ENCODE data around the gene CHADL. TPM values are rescaled to one million over a fixed set of nuclear protein-coding genes. Genes with fewer than 3 reads are reported as not detected.
"Not testable (repeated sequence)": the region's sequence is repeated elsewhere in the genome, so short reads cannot be mapped to it uniquely, and the experiment has no call there.

The CHADL gene
- total RNA-seq, 2 experiments from 2014 or later: 0.23 TPM; not detected in 1

GRCh38 chr22:41261541-41262249, 21.0 kb upstream of the CHADL start:
- ATAC-seq (no peak), DNase-seq (no peak)
- H3K4me1 Mint-ChIP-seq (ENCODE audit: low read depth): peaks cover 6% of the 10 kb centered on the region
- TF ChIP-seq, protein P1, sequence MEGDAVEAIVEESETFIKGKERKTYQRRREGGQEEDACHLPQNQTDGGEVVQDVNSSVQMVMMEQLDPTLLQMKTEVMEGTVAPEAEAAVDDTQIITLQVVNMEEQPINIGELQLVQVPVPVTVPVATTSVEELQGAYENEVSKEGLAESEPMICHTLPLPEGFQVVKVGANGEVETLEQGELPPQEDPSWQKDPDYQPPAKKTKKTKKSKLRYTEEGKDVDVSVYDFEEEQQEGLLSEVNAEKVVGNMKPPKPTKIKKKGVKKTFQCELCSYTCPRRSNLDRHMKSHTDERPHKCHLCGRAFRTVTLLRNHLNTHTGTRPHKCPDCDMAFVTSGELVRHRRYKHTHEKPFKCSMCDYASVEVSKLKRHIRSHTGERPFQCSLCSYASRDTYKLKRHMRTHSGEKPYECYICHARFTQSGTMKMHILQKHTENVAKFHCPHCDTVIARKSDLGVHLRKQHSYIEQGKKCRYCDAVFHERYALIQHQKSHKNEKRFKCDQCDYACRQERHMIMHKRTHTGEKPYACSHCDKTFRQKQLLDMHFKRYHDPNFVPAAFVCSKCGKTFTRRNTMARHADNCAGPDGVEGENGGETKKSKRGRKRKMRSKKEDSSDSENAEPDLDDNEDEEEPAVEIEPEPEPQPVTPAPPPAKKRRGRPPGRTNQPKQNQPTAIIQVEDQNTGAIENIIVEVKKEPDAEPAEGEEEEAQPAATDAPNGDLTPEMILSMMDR (IDR thresholded peaks at IDR 0.05): no peak
- H3K27me3 Mint-ChIP-seq: no peaks in the 10 kb centered on the region
- no peak overlapping the region for H3K27ac Mint-ChIP-seq
- intact Hi-C loops (cut with micrococcal nuclease): no loop called here
- POLR2A ChIA-PET: interaction anchor here (0.6 to 1.5 kb wide), 4 partner anchors 9 to 24 kb away, joined by 3 to 5 read pairs (median 4); partner anchors contain the start of gene RANGAP1
- no peaks in the 10 kb centered on the region for H3K9me3 Mint-ChIP-seq
- H3K36me3 Mint-ChIP-seq (ENCODE audit: low read depth): peaks cover 55% of the 10 kb centered on the region
- CTCF ChIA-PET: interaction anchor here (1.2 to 1.3 kb wide), 2 partner anchors 24 to 40 kb away, joined by 3 to 8 read pairs; partner anchors contain the start of gene ZC3H7B
- H3K4me3 Mint-ChIP-seq: no peak overlapping the region

DNA sequence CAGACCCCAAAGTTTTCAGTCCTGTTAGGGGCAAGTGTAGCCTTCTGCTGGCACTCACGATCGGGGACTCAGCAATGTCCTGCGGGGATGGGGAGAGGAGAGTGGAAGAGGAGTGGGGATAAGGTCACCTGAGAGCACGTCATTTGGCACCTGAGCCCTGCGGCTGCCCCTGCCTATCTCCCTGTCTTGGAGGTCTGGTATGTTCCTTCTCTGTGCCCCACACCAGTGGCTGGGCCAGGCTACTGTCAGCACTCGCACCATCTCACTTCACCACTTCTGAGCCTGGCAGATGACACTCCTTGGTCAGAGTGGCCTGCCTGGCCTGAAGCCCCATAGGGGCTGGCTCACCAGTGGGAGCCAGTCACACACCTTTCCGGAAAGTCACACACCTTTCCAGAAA, 20.1 kb upstream of the CHADL start:
- H3K4me1 Mint-ChIP-seq (ENCODE audit: low read depth): peaks cover 6% of the 10 kb centered on the region
- H3K9me3 Mint-ChIP-seq: no peaks in the 10 kb centered on the region
- intact Hi-C loops (cut with micrococcal nuclease): no loop called here
- DNase-seq (no peak), ATAC-seq (no peak)
- H3K36me3 Mint-ChIP-seq (ENCODE audit: low read depth): peaks cover 54% of the 10 kb centered on the region
- H3K27me3 Mint-ChIP-seq: no peaks in the 10 kb centered on the region
- CTCF ChIA-PET: interaction anchor here (1.3 kb wide), 1 partner anchor 24 kb away, joined by 8 read pairs; no protein-coding TSS in a partner anchor
- POLR2A ChIA-PET: interaction anchor here (1.0 to 1.2 kb wide), 2 partner anchors 19 to 25 kb away, joined by 3 to 4 read pairs; partner anchors contain the start of gene RANGAP1
- H3K27ac Mint-ChIP-seq: no peak overlapping the region
- no peak overlapping the region for H3K4me3 Mint-ChIP-seq
- TF ChIP-seq, protein P1 (IDR thresholded peaks at IDR 0.05): no peak

DNA sequence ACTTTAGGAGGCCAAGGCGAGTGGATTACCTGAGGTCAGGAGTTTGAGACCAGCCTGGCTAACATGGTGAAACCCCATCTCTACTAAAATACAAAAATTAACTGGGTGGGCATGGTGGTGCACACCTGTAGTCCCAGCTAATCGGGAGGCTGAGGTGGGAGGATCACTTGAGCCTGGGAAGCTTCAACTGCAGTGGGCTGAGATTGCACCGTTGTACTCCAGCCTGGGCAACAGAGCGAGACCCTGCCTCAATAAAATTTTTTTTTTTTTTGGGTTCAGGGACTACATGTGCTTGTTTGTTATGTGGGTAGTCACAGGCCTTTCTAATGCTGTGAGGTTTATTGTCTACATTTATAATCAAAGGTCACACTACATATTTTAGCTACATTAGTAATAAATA, 19.0 kb upstream of the CHADL start:
- ATAC-seq; H3K9me3 Mint-ChIP-seq; DNase-seq; H3K4me1 Mint-ChIP-seq (ENCODE audit: low read depth); H3K27me3 Mint-ChIP-seq; H3K4me3 Mint-ChIP-seq; intact Hi-C loops (cut with micrococcal nuclease); H3K27ac Mint-ChIP-seq: not testable (repeated sequence)
- peaks cover 51% of the 10 kb centered on the region for H3K36me3 Mint-ChIP-seq (ENCODE audit: low read depth)
- ChIA-PET POLR2A (interaction anchor here (1.2 kb wide), 1 partner anchor 20 kb away, joined by 3 read pairs; no protein-coding TSS in a partner anchor), CTCF (interaction anchor here (0.8 kb wide), 1 partner anchor 22 kb away, joined by 5 read pairs; no protein-coding TSS in a partner anchor)

DNA sequence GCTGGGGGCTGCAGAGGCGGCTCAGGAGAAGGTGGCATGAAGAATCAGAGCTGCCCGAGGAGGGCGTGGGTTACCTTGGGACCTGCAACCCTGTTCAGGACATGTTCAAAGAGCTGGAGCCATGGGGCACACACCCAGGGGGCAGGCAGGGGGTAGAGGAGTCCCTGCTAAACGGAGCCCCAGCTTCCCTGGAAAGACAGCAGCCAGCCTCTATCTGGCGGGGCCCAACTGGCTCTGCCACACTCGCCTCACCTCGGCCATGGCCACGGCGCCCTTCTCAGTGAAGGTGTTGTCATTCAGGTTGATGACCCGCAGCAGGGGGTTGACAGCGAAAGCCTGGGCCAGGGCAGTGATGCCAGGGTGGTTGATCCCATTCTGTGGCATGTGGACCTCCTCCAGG, 17.0 kb upstream of the CHADL start:
- TF ChIP-seq, protein P1 (IDR thresholded peaks at IDR 0.05): no peak
- Mint-ChIP-seq H3K4me3 (no peak overlapping the region), H3K27me3 (no peaks in the 10 kb centered on the region), H3K9me3 (no peaks in the 10 kb centered on the region), H3K36me3 (ENCODE audit: low read depth) (peaks cover 41% of the 10 kb centered on the region), H3K4me1 (ENCODE audit: low read depth) (no peaks in the 10 kb centered on the region), H3K27ac (no peak overlapping the region)
- ChIA-PET POLR2A (interaction anchor here (0.5 to 1.8 kb wide), 9 partner anchors 10 to 137 kb away, joined by 3 to 6 read pairs (median 3); partner anchors contain the start of gene CHADL), CTCF (interaction anchor here (1.4 kb wide), 1 partner anchor 20 kb away, joined by 3 read pairs; no protein-coding TSS in a partner anchor)
- ATAC-seq (no peak), DNase-seq (no peak)
- intact Hi-C loops (cut with micrococcal nuclease): no loop called here

DNA sequence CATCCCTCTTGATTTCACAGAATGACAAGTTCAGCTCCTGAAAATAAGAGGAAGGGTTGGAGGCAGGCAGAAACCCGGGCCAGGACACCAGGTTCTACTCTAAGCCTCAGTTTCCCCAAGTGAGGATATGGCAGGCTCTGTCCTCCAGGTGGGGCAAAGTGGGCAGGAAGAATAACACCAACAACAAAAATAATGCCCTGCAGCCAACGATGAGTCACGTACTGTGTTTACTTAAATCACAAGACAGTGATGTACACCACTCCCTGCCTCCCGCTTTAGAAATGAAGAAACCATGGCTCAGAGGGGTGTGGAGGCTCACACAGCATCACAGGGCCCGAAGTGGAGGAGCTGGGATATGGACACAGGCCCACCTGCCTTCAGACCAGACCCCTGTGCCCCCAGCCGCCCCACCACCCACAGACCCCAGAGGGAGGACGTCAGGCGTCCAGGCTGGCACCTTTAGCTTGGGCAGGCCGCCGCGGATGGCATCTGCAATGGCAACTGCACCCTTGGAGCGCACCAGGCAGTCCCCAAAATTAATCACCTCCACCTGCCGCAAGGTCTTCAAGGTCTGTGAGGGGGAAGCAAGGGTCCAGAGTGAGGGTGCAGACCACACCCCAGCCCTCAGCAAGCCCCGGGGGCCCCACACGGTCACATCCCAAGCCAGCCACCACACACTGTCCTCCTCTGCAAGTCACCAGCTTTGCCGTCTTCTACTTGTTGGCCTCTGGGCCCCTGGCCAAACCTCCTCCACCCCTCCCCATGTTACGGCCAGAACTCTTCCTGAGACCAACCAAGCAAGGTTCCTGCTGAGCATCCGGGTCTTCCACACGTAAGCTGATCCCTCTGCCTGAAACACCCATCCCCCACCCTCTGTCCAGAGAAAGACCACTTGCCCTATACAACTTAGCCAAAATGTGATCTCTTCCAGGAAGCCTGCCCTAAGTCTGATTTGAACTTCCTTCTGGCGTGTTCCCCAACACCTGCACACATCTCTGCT, 15.8 kb upstream of the CHADL start:
- ChIA-PET POLR2A (interaction anchor here (1.0 to 1.8 kb wide), 5 partner anchors 13 to 84 kb away, joined by 3 to 6 read pairs (median 3); partner anchors contain the start of genes CHADL and RANGAP1), CTCF (interaction anchor here (1.3 to 1.4 kb wide), 2 partner anchors 19 kb away, joined by 3 to 4 read pairs; no protein-coding TSS in a partner anchor)

More for the DNA sequence above, 15.8 kb upstream of the CHADL start:
- intact Hi-C loops (cut with micrococcal nuclease): no loop called here
- H3K36me3 Mint-ChIP-seq (ENCODE audit: low read depth): peaks cover 41% of the 10 kb centered on the region
- no peaks in the 10 kb centered on the region for H3K4me1 Mint-ChIP-seq (ENCODE audit: low read depth)
- no peak for ATAC-seq
- H3K27ac Mint-ChIP-seq: no peak overlapping the region
- DNase-seq: no peak
- no peaks in the 10 kb centered on the region for H3K27me3 Mint-ChIP-seq
- TF ChIP-seq, protein P1 (IDR thresholded peaks at IDR 0.05): no peak
- no peaks in the 10 kb centered on the region for H3K9me3 Mint-ChIP-seq
- H3K4me3 Mint-ChIP-seq: no peak overlapping the region
